Measurements from ENCODE around the gene TEFM.
"Not testable (repeated sequence)": the region's sequence is repeated elsewhere in the genome, so short reads cannot be mapped to it uniquely, and the experiment has no call there.

Gene TEFM

GRCh38 chr17:30920683-30921543 lies 14.9 kb upstream of the TEFM start:
- DNase-seq: no peak

GRCh38 chr17:30920282-30920681 lies 14.2 kb upstream of the TEFM start:
- DNase-seq: no peak

DNA sequence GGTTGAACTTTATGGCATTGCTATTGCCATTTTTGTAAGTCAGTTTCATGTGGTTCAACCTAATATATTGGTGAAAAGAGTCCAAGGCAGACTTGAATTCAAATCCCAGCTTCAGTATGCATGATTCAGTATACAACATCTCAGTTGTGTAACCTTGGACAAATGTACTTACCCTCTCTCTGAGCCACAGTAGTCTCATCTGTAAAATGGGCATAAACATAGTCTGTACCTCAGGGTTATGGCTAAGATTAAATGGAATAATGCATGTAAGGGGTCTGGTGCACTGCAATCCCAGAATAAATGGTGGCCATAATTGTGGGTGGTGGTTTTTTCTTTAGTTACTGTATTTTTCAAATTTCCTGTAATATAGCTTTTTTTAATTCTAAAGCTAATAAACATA lies 11.0 kb upstream of the TEFM start:
- DNase-seq: no peak

- no peak for DNase-seq
Observed at GRCh38 chr17:30915833-30916611, 10.0 kb upstream of the TEFM start.

GRCh38 chr17:30913955-30914354 lies 7.9 kb upstream of the TEFM start:
- no peak for DNase-seq

DNA sequence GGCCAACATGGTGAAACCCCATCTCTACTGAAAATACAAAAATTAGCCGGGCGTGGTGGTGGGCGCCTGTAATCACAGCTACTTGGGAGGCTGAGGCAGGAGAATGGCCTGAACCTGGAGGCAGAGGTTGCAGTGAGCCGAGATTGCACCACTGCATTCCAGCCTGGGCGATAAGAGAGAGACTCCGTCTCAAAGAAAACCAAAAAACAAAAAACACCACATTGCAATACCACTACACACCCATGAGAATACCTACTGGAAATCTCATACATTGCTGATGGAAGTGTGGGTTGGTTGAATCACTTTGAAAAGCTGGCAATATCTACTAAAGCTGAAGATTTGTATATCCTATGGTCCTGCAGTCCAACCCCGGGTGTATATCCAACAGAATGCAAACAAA lies 4.1 kb upstream of the TEFM start:
- DNase-seq: not testable (repeated sequence)

DNA sequence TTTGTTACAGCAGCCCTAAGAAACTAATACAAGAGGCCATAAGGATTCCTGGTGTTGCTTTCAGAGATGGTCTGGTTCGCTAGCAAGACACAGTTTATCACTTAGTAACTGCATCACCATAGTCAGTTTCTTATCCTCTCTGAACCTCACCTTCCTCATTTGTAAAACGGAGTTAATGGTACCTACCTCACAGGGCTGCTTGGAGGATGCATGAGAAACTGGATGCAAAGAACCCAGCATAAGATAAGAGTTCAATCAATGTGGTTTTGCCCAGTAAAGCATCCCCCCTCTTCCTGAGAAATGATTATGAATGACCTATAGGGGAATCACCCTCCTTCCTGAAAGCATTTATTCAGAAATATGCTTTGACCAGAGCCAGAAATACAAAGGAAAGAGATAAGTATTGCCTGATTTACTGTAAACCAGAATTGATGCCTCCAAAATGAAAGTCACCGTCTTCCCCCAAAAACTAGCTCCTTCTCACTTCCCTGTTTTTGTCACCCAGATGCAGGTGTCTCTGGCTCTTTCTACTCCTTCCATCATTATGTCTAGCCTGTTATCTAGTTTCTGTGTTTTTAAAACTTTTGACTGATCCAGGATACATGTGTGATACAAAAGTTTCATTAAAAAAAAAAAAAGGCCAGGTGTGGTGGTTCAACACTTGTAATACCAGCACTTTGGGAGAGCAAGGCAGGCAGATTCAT lies 2.8 kb upstream of the TEFM start:
- no peak for DNase-seq

DNA sequence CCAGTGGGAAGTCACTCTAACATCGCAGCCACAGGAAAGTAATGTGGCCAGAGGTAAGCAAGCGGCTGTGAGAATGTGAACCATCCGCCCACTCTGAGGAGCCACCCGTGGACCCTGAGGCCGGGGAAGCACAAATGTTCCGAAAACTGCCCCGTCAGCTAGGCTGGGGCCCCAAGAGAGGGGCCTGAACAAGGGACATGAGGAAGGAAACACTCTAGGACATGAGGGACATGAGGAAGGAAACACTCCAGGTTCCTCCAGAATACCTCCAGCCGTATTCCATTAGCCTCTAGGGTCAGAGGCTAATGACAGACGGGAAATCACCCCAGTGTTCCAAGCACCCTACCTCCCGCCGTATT lies 317 bp downstream of the TEFM start:
- no peak for DNase-seq

DNA sequence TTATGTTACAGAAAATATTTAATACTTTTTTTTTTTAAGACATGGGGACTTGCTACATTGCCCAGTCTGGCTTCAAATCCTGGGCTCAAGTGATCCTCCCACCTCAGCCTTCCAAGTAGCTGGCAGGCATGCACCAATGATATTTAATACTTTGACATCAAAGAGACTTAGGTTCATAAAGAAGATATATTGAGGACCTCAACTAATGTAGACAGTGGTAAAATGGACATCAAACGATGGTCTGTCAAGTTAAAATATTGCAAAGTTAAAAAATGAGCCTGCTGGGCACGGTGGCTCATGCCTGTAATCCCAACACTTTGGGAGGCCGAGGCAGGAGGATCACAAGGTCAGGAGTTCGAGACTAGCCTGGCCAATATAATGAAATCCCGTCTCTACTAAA lies 8.7 kb downstream of the TEFM start:
- no peak for DNase-seq

GRCh38 chr17:30894236-30894635 lies 11.8 kb downstream of the TEFM start:
- no peak for DNase-seq

DNA sequence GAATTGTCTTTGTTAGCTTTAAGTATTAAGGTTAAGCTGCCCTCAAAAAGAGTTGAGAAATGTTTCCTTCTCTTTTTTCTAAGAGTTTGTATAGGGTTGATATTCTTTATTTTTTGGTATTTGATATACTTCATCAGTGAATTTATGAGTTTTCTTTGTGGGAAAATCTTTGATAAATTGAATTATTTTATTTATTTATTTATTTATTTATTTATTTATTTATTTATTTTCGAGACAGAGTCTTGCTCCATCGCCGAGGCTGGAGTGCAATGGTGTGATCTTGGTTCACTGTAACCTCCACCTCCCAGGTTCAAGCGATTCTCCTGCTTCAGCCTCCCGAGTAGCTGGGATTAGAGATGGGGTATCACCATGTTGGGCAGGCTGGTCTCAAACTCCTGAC lies 19.9 kb downstream of the TEFM start:
- DNase-seq: no peak

DNA sequence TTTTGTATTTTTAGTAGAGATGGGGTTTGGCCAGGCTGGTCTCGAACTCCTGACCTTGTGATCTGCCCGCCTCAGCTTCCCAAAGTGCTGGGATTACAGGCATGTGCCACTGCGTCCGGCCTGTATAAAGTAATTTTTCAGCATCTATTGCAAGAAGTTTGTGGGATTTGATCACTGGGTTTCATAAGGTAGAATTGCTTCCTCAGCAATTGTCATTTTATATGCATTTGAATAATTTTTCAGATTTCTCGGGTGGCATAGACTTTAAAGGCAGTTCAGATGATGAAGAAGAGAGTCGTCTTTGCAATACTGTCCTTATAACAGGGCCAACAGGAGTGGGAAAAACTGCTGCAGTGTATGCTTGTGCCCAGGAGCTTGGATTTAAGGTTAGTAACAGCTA lies 37.0 kb downstream of the TEFM start:
- no peak for DNase-seq

- DNase-seq: no peak
Observed at GRCh38 chr17:30864636-30865035, 41.4 kb downstream of the TEFM start.

- no peak for DNase-seq
Observed at GRCh38 chr17:30858556-30859250, 47.3 kb downstream of the TEFM start.

GRCh38 chr17:30854146-30854545 lies 51.9 kb downstream of the TEFM start:
- no peak for DNase-seq
